AG04449 (cell line): Measurements from ENCODE around the gene CACNB4.

Source experiments
- CTCF ChIA-PET: fragments of 350-600 bp; formaldehyde crosslinking; extraction: SDS; loops from one replicate; lab custom pipeline; 2021; ENCODE audit warnings: antibody characterized with exemption; lab: Yijun Ruan, JAX
- POLR2A ChIA-PET: fragments of 400-600, 350-600 bp; formaldehyde crosslinking; extraction: SDS; loops from one replicate; lab custom pipeline; 2020; ENCODE audit warnings: antibody characterized with exemption, inconsistent platforms; lab: Yijun Ruan, JAX
- DNase-seq: peaks from one replicate; pipeline ENCODE4 v3.0.0-alpha.2; 2010; ENCODE audit warnings: low read depth, low spot score
- H3K4me3 ChIP-seq: 2 replicates; pipeline ENCODE4 v1.5.1; 2011; ENCODE audit warnings: low read depth, mild to moderate bottlenecking, control low read depth, low read length
- CTCF ChIP-seq: IDR thresholded peaks from one replicate; pipeline ENCODE4 v1.5.1; 2011; ENCODE audit warnings: mild to moderate bottlenecking, moderate library complexity, low read length, control low read depth, inconsistent platforms; ENCODE audit not compliant: insufficient read depth; ENCODE audit errors: missing control alignments

Gene CACNB4

DNA sequence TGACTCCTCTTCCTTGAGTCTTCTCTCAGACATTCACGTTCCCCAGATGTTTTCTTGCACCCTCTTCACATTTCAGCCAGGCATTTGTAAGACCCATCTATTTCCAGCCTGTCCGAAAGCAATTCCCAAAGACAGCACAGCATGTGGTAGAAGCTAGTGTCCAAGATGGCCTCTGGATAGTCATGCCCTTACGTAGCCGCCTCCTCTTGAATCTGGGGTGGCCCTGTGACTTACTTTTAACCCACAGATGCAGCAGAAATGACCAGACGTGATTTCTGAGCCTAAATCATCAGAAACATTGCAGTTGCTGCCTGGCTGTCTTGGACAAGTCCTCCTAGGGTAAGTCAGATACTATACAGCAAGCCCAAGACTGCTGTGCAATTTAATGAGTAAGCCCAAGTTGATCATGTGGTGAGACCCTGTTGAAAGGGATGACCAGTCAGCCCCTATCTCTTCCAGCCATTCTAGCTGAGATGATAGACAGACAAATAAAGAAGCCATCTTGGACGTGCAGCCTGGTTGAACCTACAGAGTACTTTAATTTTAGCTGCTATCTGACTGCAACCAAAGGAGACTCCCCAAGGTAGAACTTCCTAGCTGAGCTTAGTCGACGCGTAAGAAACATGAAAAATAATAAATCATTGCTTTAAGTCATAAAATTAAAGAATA is 282.9 kb downstream of the CACNB4 start:
- no peak for TF ChIP-seq CTCF
- no peak overlapping the region for H3K4me3 ChIP-seq
- ChIA-PET POLR2A (no interaction called here), CTCF (interaction anchor here (1.4 to 2.1 kb wide), 2 partner anchors 9 to 11 kb away, joined by 6 to 13 read pairs; no protein-coding TSS in a partner anchor)
- no peak for DNase-seq

GRCh38 chr2:151810489-151810888 is 288.4 kb downstream of the CACNB4 start:
- ChIA-PET CTCF (no interaction called here), POLR2A (no interaction called here)
- no peak for TF ChIP-seq CTCF
- DNase-seq = no peak
- no peak overlapping the region for H3K4me3 ChIP-seq

DNA sequence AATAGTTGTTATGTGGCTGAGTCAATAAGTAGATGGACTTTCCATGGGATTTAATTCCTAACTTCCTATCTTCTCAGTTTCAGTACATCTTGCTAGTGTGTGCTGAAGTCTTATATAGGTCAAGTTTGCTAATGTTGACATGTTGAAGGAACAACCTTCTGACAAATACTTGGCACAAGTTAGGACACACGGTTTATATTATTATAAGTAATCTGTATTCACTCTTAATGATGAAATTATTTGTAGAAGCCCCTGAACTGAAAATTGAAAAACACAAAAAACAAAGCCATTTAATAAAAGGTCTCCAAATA is 289.8 kb downstream of the CACNB4 start:
- CTCF ChIA-PET = interaction anchor here (0.8 to 1.4 kb wide), 4 partner anchors 13 to 21 kb away, joined by 3 to 7 read pairs (median 4); no protein-coding TSS in a partner anchor
- DNase-seq = no peak
- H3K4me3 ChIP-seq = no peak overlapping the region
- POLR2A ChIA-PET = no interaction called here
- no peak for TF ChIP-seq CTCF

- POLR2A ChIA-PET = no interaction called here
- H3K4me3 ChIP-seq = no peak overlapping the region
- no peak for DNase-seq
- TF ChIP-seq CTCF = peak; percentile 22
- CTCF ChIA-PET = interaction anchor here (0.8 to 3.5 kb wide), 7 partner anchors 9 to 20 kb away, joined by 3 to 21 read pairs (median 5); no protein-coding TSS in a partner anchor
Observed at GRCh38 chr2:151808258-151809072, 290.4 kb downstream of the CACNB4 start.

- no peak overlapping the region for H3K4me3 ChIP-seq
- TF ChIP-seq CTCF = no peak
- CTCF ChIA-PET = interaction anchor here (0.6 to 3.5 kb wide), 6 partner anchors 9 to 179 kb away, joined by 3 to 21 read pairs (median 6); partner anchors contain the start of gene ARL5A
- DNase-seq = no peak
- POLR2A ChIA-PET = no interaction called here
Observed at GRCh38 chr2:151805961-151806360, 292.9 kb downstream of the CACNB4 start.

GRCh38 chr2:151805343-151805742 is 293.5 kb downstream of the CACNB4 start:
- no peak for TF ChIP-seq CTCF
- H3K4me3 ChIP-seq = no peak overlapping the region
- no peak for DNase-seq
- ChIA-PET POLR2A (no interaction called here), CTCF (interaction anchor here (2.4 to 3.5 kb wide), 2 partner anchors 8 to 14 kb away, joined by 5 to 21 read pairs; no protein-coding TSS in a partner anchor)
